OCI-LY7 (cell line): ENCODE data around the gene DOCK4.

Source experiments
- EZH2phosphoT487 ChIP-seq: fragments of 200-600 bp; sonication (generic); IDR thresholded peaks from 2 replicates; pipeline ENCODE4 v1.6.1; 2018; ENCODE audit warnings: low read depth, borderline replicate concordance, mild to moderate bottlenecking, mixed run types, antibody characterized with exemption, low read length, moderate library complexity, mixed read lengths
- TF ChIP-seq, protein P1 (sequence below): fragments of 200-600 bp; sonication (generic); conservative IDR thresholded peaks from 2 replicates; pipeline ENCODE4 v1.5.1; 2014; ENCODE audit warnings: mild to moderate bottlenecking, antibody characterized with exemption, low read length, moderate library complexity, mixed read lengths

DNA sequence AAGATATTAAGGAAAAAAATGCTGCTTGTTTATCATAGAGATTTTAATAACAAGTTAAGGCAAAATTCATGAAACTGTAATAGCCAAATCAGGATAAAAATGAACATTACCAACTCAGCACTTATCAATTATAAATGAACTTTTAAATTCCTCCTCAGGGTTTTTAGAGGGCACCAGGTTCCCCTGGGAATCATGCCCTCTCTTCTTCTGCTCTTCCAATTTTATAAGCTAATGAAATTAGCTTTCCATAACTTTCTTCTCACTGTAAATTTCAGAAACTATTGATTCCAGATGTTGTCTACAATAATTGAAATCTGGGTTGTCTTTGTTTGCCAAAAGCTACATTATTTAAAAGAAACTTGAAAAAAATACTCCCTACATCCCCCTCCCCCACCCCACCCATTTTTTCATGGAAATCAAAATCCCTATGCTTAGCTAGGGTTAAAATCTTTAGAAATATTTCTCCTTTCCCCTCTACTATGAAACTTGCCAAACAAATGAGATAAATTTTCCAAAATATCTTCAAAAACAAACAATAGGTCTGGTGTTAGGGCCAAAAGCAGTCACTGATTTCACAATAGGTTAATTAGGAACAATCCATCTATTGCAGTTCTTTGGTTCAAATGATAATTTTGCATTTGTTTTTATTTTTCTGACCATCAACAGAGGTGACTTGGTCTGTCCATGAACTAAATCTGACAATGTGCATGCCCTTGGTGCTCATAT lies 187.7 kb downstream of the DOCK4 start:
- TF ChIP-seq, protein P1, sequence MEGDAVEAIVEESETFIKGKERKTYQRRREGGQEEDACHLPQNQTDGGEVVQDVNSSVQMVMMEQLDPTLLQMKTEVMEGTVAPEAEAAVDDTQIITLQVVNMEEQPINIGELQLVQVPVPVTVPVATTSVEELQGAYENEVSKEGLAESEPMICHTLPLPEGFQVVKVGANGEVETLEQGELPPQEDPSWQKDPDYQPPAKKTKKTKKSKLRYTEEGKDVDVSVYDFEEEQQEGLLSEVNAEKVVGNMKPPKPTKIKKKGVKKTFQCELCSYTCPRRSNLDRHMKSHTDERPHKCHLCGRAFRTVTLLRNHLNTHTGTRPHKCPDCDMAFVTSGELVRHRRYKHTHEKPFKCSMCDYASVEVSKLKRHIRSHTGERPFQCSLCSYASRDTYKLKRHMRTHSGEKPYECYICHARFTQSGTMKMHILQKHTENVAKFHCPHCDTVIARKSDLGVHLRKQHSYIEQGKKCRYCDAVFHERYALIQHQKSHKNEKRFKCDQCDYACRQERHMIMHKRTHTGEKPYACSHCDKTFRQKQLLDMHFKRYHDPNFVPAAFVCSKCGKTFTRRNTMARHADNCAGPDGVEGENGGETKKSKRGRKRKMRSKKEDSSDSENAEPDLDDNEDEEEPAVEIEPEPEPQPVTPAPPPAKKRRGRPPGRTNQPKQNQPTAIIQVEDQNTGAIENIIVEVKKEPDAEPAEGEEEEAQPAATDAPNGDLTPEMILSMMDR: no peak
- TF ChIP-seq EZH2phosphoT487: no peak
